BE2C (cell line): ENCODE data around the gene ELFN1.

Experiments used
- DNase-seq: peaks from one replicate; pipeline ENCODE4 v3.0.0-alpha.2; 2020
- H3K27me3 ChIP-seq: fragments of 250-450 bp; sonication (Bioruptor Pico); 2 replicates; pipeline ENCODE4 v1.5.1; 2020; ENCODE audit warnings: mild to moderate bottlenecking
- H3K36me3 ChIP-seq: fragments of 250-450 bp; sonication (Bioruptor Pico); 2 replicates; pipeline ENCODE4 v1.5.1; 2020; ENCODE audit warnings: mild to moderate bottlenecking
- H3K4me1 ChIP-seq: fragments of 250-450 bp; sonication (Bioruptor Pico); 2 replicates; pipeline ENCODE4 v1.5.1; 2020
- H3K4me3 ChIP-seq: 2 replicates; pipeline ENCODE4 v1.5.1; 2011; ENCODE audit warnings: low read depth, low read length
- H3K9me3 ChIP-seq: fragments of 250-450 bp; sonication (Bioruptor Pico); 2 replicates; pipeline ENCODE4 v1.5.1; 2020
- TF ChIP-seq, protein P1 (sequence below): IDR thresholded peaks from 2 replicates; pipeline ENCODE4 v1.5.1; 2012; ENCODE audit warnings: mild to moderate bottlenecking, low read depth, low read length

The ELFN1 gene

DNA sequence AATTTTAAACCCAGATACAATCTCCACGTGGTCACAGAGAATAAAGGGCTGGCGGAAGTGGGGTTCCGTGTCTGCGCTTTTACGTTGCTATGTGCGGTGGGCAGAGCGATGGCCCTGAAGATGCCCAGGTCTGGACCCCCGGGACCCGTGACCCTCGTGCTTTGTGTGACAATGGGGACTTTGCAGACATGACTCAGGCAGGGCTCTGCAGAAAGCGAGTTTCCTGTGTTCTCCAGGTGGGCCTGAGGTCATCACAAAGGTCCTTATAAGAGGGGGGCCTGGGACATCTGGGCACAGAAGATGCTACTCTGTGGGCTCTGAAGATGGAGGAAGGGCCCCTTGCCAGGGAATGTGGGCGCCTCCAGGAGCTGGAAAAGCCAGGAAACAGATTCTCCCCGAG is 95.3 kb downstream of the ELFN1 start:
- H3K27me3 ChIP-seq, result no peaks in the 10 kb centered on the region
- H3K4me3 ChIP-seq, result no peak overlapping the region
- no peaks in the 10 kb centered on the region for H3K36me3 ChIP-seq
- TF ChIP-seq, protein P1, sequence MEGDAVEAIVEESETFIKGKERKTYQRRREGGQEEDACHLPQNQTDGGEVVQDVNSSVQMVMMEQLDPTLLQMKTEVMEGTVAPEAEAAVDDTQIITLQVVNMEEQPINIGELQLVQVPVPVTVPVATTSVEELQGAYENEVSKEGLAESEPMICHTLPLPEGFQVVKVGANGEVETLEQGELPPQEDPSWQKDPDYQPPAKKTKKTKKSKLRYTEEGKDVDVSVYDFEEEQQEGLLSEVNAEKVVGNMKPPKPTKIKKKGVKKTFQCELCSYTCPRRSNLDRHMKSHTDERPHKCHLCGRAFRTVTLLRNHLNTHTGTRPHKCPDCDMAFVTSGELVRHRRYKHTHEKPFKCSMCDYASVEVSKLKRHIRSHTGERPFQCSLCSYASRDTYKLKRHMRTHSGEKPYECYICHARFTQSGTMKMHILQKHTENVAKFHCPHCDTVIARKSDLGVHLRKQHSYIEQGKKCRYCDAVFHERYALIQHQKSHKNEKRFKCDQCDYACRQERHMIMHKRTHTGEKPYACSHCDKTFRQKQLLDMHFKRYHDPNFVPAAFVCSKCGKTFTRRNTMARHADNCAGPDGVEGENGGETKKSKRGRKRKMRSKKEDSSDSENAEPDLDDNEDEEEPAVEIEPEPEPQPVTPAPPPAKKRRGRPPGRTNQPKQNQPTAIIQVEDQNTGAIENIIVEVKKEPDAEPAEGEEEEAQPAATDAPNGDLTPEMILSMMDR, result no peak
- DNase-seq, result no peak
- no peaks in the 10 kb centered on the region for H3K4me1 ChIP-seq
- peaks cover 4% of the 10 kb centered on the region for H3K9me3 ChIP-seq

DNA sequence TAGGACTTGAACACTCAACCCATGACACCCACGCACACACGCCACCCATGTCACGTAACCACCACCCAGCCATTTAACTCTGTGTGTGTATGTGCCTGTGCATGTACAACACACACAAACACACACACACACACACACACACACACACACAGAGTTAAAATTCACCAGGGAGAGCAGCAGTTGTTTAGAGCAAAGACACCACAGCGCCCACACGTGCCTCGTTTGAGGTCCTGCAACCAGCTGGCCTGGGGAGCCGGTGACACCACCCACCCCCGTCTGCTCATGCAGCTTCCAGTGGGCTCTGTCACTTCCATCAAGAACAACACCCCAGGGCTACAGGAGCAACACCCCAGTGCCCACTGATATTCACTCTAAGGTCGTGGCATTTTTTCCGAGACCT is 97.4 kb downstream of the ELFN1 start:
- H3K27me3 ChIP-seq, result no peaks in the 10 kb centered on the region
- no peaks in the 10 kb centered on the region for H3K4me1 ChIP-seq
- H3K36me3 ChIP-seq, result no peaks in the 10 kb centered on the region
- H3K4me3 ChIP-seq, result no peak overlapping the region
- TF ChIP-seq, protein P1, result peak; percentile 20; the same call in 1 of the 2 replicates
- DNase-seq, result no peak
- H3K9me3 ChIP-seq, result peaks cover 4% of the 10 kb centered on the region

DNA sequence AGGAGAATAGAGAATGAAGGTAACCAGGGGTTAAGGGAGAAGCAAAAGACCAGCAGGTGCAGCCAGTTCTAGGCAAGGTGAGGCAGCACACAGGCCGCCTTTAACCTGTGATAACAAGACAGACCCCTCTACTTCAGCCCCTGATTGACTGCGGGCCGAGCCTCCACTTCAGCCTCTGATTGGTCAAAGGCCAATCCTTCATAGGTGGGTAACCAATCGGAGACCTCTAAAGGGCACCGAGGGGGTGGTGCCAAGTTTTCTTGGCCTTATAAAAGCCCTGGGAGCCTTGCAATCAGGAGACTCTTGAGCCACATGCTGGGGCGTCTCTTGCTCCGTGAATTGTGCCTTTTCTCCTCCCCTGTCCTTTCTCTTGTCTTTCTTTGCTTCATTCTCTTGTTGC is 98.8 kb downstream of the ELFN1 start:
- TF ChIP-seq, protein P1, result no peak
- no peak overlapping the region for H3K4me3 ChIP-seq
- DNase-seq, result no peak
- no peaks in the 10 kb centered on the region for H3K27me3 ChIP-seq
- H3K4me1 ChIP-seq, result no peaks in the 10 kb centered on the region
- peaks cover 4% of the 10 kb centered on the region for H3K9me3 ChIP-seq
- H3K36me3 ChIP-seq, result no peaks in the 10 kb centered on the region

DNA sequence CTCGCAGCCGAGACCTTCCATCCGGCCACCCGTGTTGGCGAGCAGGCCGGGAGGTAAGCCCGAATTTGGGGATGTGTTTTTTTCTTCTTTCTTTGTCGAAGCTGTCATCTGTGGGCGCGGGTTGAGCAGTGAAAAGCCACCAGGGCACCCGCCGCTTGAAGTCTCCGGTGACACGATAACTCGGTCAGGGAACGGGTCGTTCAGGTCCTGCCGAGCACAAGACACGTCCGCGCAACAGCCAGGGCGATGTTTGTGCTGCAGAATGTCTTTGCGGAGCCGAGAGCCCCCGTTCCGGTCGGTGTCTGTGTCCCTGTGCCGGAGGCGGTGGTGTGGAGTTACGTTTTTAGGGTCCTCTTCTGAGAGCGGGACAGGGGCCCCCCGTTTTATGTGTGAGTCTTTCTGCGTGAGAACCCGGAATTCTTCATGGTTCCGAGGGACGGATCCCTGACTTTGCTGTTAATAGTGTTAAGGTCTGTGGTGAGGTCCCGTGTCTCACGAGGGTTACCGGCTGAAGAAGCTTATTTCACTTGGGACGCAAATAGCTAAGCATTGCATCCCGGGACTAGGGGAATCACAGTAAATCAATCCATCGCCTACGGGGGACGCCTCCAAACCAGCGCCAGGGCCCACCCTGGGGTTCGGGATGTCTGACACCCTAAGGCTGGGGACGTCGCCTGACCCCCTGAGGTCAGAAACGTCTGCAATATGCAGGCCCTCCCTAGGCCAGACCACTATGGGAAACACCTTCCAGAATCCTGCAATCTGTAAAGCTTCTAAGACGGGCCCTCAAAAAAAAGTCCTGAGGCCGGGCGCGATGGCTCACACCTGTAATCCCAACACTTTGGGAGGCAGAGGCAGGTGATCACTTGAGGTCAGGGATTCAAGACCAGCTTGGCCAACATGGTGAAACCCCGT is 99.5 kb downstream of the ELFN1 start:
- no peak for DNase-seq
- Histone ChIP-seq H3K9me3 (no peaks in the 10 kb centered on the region; the same call in 1 of the 2 replicates), H3K4me1 (no peaks in the 10 kb centered on the region), H3K27me3 (no peaks in the 10 kb centered on the region), H3K36me3 (no peaks in the 10 kb centered on the region), H3K4me3 (no peak overlapping the region)
- TF ChIP-seq, protein P1, result no peak

DNA sequence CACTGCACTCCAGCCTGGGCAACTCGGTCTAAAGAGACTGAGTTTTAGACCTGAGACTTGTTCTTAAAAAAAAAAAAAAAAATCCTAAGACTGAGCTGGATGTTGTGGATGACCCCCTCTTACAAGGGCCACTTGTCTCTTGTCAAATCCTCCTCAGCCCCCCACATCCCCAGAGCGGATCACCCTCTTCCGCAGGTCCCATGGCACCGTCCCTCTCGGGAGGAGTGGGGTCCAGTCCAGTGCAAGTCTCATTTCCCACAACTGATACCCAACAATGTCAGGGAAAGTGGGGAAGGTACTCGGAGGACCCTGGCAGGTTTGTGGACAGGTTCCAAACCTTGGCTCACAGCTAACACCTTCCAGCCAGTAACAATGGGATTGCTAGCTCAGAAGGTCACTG is 100.3 kb downstream of the ELFN1 start:
- no peaks in the 10 kb centered on the region; the same call in 1 of the 2 replicates for H3K9me3 ChIP-seq
- no peaks in the 10 kb centered on the region for H3K4me1 ChIP-seq
- no peak for DNase-seq
- H3K36me3 ChIP-seq, result no peaks in the 10 kb centered on the region
- no peaks in the 10 kb centered on the region for H3K27me3 ChIP-seq
- H3K4me3 ChIP-seq, result no peak overlapping the region
- TF ChIP-seq, protein P1, result no peak

DNA sequence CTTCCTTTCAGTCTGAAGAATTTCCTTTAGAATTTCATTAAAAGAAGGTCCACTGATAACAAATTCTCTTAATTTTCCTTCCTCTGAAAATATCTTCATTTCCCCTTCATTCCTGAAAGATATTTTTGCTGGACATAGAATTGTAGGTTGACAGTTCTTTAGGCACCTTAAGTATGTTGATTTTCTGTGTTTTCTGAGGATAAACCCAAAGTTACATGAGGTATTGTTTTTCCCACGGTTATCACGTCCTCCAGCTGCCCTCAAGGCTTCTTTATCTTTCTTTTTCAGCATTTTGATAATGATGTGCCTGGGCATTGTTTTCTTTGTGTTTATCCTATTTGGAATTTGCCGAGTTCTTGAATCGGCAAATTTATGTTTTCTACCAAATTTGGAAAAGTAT is 105.3 kb downstream of the ELFN1 start:
- H3K4me3 ChIP-seq, result no peak overlapping the region
- no peak for DNase-seq
- no peaks in the 10 kb centered on the region for H3K27me3 ChIP-seq
- no peaks in the 10 kb centered on the region for H3K4me1 ChIP-seq
- H3K9me3 ChIP-seq, result no peaks in the 10 kb centered on the region; the same call in 1 of the 2 replicates
- no peaks in the 10 kb centered on the region for H3K36me3 ChIP-seq
- TF ChIP-seq, protein P1, result no peak
